CD8-positive, alpha-beta memory T cell (primary cell): Measurements from ENCODE around the gene CNTLN. TPM values are rescaled to one million over a fixed set of nuclear protein-coding genes. Genes with fewer than 3 reads are reported as not detected.
"Not testable (repeated sequence)": the region's sequence is repeated elsewhere in the genome, so short reads cannot be mapped to it uniquely, and the experiment has no call there.

ENCODE experiments used
- CTCF ChIA-PET: fragments of 350-600 bp; sonication (Branson Sonifier 250); formaldehyde crosslinking; loops from one replicate; lab custom pipeline; 2021; ENCODE audit warnings: antibody characterized with exemption; lab: Charles Lee
- POLR2A ChIA-PET: fragments of 350-600 bp; sonication (Branson Sonifier 250); formaldehyde crosslinking; loops from one replicate; lab custom pipeline; 2021; ENCODE audit warnings: antibody characterized with exemption; lab: Charles Lee
- DNase-seq, 5 donors: peaks; one replicate each; pipeline versions ENCODE4 v3.0.0 to v3.0.0-alpha.2; 2020 to 2022; ENCODE audit warnings: mixed read lengths in 1 of 5
- H3K27ac ChIP-seq: one replicate; pipeline ENCODE4 v1.7.0; 2013; ENCODE audit warnings: low read depth, mild to moderate bottlenecking, low read length, moderate library complexity
- H3K27me3 ChIP-seq: 2 replicates; pipeline ENCODE4 v1.7.0; 2013; ENCODE audit warnings: low read length, mild to moderate bottlenecking; ENCODE audit not compliant: insufficient read depth, poor library complexity, severe bottlenecking
- H3K36me3 ChIP-seq: 2 replicates; pipeline ENCODE4 v1.7.0; 2013; ENCODE audit warnings: mild to moderate bottlenecking, low read length, moderate library complexity; ENCODE audit not compliant: insufficient read depth
- H3K4me1 ChIP-seq: 2 replicates; pipeline ENCODE4 v1.7.0; 2013; ENCODE audit warnings: mild to moderate bottlenecking, low read length, moderate library complexity; ENCODE audit not compliant: insufficient read depth
- H3K4me3 ChIP-seq: 2 replicates; pipeline ENCODE4 v1.7.0; 2013; ENCODE audit warnings: mild to moderate bottlenecking, low read length
- H3K9me3 ChIP-seq: 2 replicates; pipeline ENCODE4 v1.7.0; 2013; ENCODE audit warnings: mild to moderate bottlenecking, low read length
- H3K27ac Mint-ChIP-seq, 8 donors: one replicate each; pipeline ENCODE4 v1.8.0; 2020 to 2021; ENCODE audit warnings: mixed read lengths in 8 of 8, mild to moderate bottlenecking in 6 of 8, inconsistent platforms in 3 of 8, moderate library complexity in 3 of 8
- H3K27me3 Mint-ChIP-seq, 2 donors: one replicate each; pipeline ENCODE4 v1.8.0; 2020 to 2021; ENCODE audit warnings: mixed read lengths in 2 of 2, mild to moderate bottlenecking in 1 of 2, moderate library complexity in 1 of 2
- H3K36me3 Mint-ChIP-seq, 3 donors: one replicate each; pipeline ENCODE4 v1.8.0; 2020 to 2021; ENCODE audit warnings: mixed read lengths in 3 of 3, inconsistent platforms in 1 of 3, mild to moderate bottlenecking in 1 of 3
- H3K4me1 Mint-ChIP-seq, 3 donors: one replicate each; pipeline ENCODE4 v1.8.0; 2020 to 2021; ENCODE audit warnings: mixed read lengths in 3 of 3, inconsistent platforms in 1 of 3, mild to moderate bottlenecking in 1 of 3
- H3K4me3 Mint-ChIP-seq, 7 donors: one replicate each; pipeline ENCODE4 v1.8.0; 2020 to 2021; ENCODE audit warnings: mixed read lengths in 7 of 7, mild to moderate bottlenecking in 6 of 7, moderate library complexity in 4 of 7, inconsistent platforms in 2 of 7
- H3K9me3 Mint-ChIP-seq, 5 donors: one replicate each; pipeline ENCODE4 v1.8.0; 2020 to 2022; ENCODE audit warnings: mixed read lengths in 5 of 5, mild to moderate bottlenecking in 3 of 5, moderate library complexity in 2 of 5, inconsistent platforms in 1 of 5
- polyA plus RNA-seq: library from polyadenylated mRNA; unstranded; fragments of 300-500 nt; fragmentation: Illumina TruSeq; gene quantifications from one replicate; pipeline ENCODE4 v1.2.3, GENCODE V29; 2021
- total RNA-seq, 2 experiments: library from RNA; stranded (reverse); gene quantifications; one replicate each; pipeline ENCODE4 v1.2.3, GENCODE V29; 2021

Gene CNTLN
- total and polyA plus RNA-seq, 3 experiments from 2014 or later: 0.20 to 0.24 TPM; not detected in 1

DNA sequence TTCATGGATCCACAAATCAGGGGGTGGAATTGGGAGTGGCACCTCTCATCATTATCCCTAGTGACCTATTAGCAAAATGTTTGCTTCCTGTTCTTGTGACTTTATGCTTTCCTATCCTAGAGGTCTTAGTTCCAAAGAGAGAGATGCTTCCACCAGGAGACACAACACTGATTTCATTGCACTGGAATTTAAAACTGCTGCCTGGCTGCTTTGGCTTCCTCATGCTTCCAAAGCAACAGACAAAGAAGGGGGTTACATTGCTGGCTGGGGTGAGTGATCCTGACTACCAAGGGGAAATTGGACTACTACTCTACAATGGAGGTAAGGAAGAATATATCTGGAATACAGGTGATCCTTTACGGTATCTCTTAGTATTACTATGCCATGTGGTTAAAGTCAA is 374.9 kb downstream of the CNTLN start:
- H3K27me3 ChIP-seq: no peaks in the 10 kb centered on the region
- no peak overlapping the region for H3K4me3 ChIP-seq
- no peak for DNase-seq
- CTCF ChIA-PET: no interaction called here
- H3K36me3 ChIP-seq: no peaks in the 10 kb centered on the region
- no peak overlapping the region for H3K4me3 Mint-ChIP-seq
- POLR2A ChIA-PET: no interaction called here
- H3K9me3 Mint-ChIP-seq: peaks cover 3 to 27% (median 13%) of the 10 kb centered on the region in 5 donors
- H3K27me3 Mint-ChIP-seq: no peaks in the 10 kb centered on the region
- H3K27ac Mint-ChIP-seq: no peak overlapping the region
- no peaks in the 10 kb centered on the region for H3K9me3 ChIP-seq
- H3K27ac ChIP-seq: no peak overlapping the region
- no peaks in the 10 kb centered on the region for H3K4me1 Mint-ChIP-seq
- H3K36me3 Mint-ChIP-seq: no peaks in the 10 kb centered on the region
- H3K4me1 ChIP-seq: no peaks in the 10 kb centered on the region

DNA sequence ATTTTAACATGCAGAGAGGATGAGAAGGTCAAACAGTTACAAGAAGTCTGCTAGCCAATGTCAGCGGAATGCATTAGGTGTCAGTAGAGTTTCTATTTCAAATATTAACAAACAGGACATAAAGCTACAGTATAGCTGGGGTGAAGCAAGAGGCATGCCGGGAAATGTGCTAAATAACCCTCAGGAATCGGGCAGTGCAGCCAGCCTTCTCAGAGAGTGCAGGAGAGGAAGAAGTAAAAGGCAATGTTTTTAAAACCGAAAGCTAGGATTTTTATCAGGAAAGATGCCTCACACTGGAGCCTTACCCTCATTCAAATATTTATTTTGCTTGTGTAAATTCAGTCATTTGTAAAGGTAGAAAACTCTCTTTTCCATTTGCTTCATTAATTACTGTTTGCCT is 384.9 kb downstream of the CNTLN start:
- no peak overlapping the region for H3K27ac Mint-ChIP-seq
- no peak overlapping the region for H3K4me3 Mint-ChIP-seq
- H3K4me1 ChIP-seq: no peaks in the 10 kb centered on the region
- H3K36me3 ChIP-seq: no peaks in the 10 kb centered on the region
- ChIA-PET CTCF (interaction anchor here (0.7 to 1.2 kb wide), 2 partner anchors 13 to 30 kb away, joined by 3 to 4 read pairs; no protein-coding TSS in a partner anchor), POLR2A (no interaction called here)
- no peaks in the 10 kb centered on the region for H3K4me1 Mint-ChIP-seq
- H3K36me3 Mint-ChIP-seq: no peaks in the 10 kb centered on the region
- no peaks in the 10 kb centered on the region for H3K9me3 ChIP-seq
- no peak overlapping the region for H3K27ac ChIP-seq
- DNase-seq: no peak
- H3K27me3 ChIP-seq: no peaks in the 10 kb centered on the region
- H3K27me3 Mint-ChIP-seq: peaks cover 0 to 2% of the 10 kb centered on the region in 2 donors
- peaks cover 3 to 15% (median 6%) of the 10 kb centered on the region in 5 donors for H3K9me3 Mint-ChIP-seq
- no peak overlapping the region for H3K4me3 ChIP-seq

DNA sequence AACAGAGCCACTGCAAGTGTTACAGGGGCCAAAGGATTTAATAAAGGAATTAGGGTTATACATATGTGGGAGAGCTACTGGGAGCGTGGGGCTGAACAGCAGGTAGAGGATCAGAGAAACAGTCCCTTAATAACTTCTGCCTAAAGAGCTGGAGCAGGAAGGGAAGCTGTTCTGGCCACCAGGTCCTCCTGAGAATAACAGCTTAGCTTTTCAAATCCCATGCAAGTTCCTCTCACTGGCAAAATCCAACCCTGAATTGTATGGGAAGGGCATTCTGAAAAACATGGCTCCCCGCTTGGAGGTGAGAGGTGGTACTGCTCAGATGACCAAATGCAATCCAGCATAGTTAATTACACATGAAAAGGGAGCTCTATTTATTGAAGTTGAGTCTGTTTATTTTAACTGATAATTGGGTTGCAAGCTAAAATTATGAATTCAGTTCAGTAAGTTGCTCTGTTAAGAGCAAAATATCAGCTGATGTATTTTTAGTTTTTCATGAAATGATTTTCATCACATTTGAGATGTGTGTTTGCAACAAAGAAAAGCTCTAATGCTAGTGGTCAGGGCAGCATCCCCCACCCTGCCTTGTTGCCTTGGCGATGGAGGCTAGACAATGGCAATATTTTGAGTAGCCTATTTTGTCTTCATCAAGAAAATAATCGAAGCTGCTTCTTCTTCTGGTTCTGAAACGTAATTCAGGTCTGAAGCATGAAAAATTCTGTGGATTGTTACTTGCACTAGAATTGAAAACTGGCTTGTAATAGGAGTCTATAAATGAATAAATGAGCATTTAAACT is 385.6 kb downstream of the CNTLN start:
- Histone ChIP-seq H3K27ac (no peak overlapping the region), H3K27me3 (no peaks in the 10 kb centered on the region), H3K36me3 (no peaks in the 10 kb centered on the region), H3K4me1 (no peaks in the 10 kb centered on the region), H3K4me3 (no peak overlapping the region), H3K9me3 (no peaks in the 10 kb centered on the region)
- no peak for DNase-seq
- Mint-ChIP-seq H3K9me3 (peaks cover 3 to 12% (median 6%) of the 10 kb centered on the region in 5 donors), H3K27me3 (peaks cover 0 to 2% of the 10 kb centered on the region in 2 donors), H3K27ac (no peak overlapping the region), H3K4me1 (no peaks in the 10 kb centered on the region), H3K36me3 (no peaks in the 10 kb centered on the region), H3K4me3 (no peak overlapping the region)
- ChIA-PET POLR2A (no interaction called here), CTCF (interaction anchor here (1.2 kb wide), 1 partner anchor 12 kb away, joined by 4 read pairs; no protein-coding TSS in a partner anchor)

DNA sequence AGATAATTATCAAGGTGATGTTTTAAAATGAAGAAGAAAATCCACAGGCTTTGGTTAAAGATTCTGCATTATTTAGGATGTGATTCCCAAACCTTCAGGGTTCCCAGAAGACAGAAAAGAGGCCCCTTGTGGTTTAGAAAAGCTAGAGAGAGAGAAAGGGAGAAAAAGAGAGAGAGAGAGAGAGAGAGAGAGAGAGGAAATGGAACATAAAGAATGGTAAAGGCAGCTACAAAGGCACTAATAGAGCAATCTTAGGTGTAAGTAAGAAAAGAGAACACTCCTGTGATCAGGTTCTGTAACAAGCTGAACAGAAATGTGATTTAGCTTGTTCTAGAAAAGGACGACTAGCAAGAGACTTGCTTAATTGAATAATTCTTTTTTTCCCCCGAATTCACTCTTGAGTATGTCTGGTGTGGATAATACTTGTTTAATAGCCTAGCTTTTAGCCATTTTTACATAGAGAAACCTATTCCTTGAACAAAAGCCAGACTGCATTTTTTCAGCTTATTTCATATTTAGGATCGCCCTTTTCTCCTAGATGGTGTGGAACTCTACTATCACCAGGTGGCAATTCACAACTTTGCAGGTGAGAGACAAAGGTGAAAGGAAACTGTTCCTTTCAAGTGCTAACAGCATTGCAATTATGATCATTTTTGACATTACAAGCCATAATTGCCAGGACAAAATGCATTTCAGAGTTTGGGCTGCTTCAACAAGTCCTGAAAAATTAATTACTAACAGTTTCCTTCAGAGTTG is 386.4 kb downstream of the CNTLN start:
- Histone ChIP-seq H3K4me3 (no peak overlapping the region), H3K27me3 (no peaks in the 10 kb centered on the region), H3K9me3 (no peaks in the 10 kb centered on the region), H3K36me3 (no peaks in the 10 kb centered on the region), H3K4me1 (no peaks in the 10 kb centered on the region), H3K27ac (no peak overlapping the region)
- ChIA-PET CTCF (interaction anchor here (1.2 kb wide), 1 partner anchor 12 kb away, joined by 4 read pairs; no protein-coding TSS in a partner anchor), POLR2A (no interaction called here)
- H3K9me3 Mint-ChIP-seq: peaks cover 0 to 6% (median 2%) of the 10 kb centered on the region in 5 donors
- no peak for DNase-seq
- H3K27me3 Mint-ChIP-seq: peaks cover 0 to 2% of the 10 kb centered on the region in 2 donors
- no peaks in the 10 kb centered on the region for H3K4me1 Mint-ChIP-seq
- H3K4me3 Mint-ChIP-seq: no peak overlapping the region
- H3K27ac Mint-ChIP-seq: no peak overlapping the region
- H3K36me3 Mint-ChIP-seq: no peaks in the 10 kb centered on the region

DNA sequence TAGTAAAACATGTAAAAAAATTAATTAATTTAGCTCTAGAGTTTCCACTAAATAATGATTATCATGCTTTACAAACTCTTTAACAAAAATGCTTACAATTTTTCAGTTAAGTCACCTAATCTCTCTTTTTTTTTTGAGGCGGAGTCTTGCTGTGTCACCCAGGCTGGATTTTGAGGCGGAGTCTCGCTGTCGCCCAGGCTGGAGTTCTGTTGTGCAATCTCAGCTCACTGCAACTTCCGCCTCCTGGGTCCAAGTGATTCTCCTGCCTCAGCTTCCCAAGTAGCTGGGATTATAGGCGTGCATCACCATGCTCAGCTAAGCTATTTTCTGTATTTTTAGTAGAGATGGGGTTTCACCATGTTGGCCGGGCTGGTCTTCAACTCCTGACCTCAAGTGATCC is 391.9 kb downstream of the CNTLN start:
- H3K4me3 Mint-ChIP-seq, H3K4me1 Mint-ChIP-seq, H3K27me3 Mint-ChIP-seq, POLR2A ChIA-PET, DNase-seq, CTCF ChIA-PET, H3K27ac Mint-ChIP-seq, H3K4me3 ChIP-seq, H3K36me3 ChIP-seq, H3K27me3 ChIP-seq, H3K4me1 ChIP-seq, H3K9me3 Mint-ChIP-seq, H3K9me3 ChIP-seq, H3K27ac ChIP-seq, H3K36me3 Mint-ChIP-seq: not testable (repeated sequence)

DNA sequence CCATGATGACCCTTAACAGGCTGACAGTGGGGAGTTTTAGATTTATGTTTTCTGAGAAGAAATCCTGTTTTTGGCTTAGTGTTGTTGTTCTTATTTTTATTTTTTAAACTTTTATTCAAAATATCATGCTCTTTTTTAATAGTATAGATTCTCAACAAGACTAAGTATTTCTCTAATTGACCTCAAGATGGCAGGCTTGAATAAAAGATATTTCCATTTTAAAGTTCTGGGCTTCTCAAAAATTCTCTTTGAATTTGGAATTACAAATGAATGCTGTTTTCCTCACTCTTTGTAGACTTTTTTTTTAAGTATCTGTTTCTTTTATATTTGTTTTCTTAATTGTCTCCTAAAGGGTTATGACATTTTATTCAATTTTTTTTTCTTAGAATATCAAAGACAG is 394.0 kb downstream of the CNTLN start:
- no peaks in the 10 kb centered on the region for H3K4me1 ChIP-seq
- H3K9me3 Mint-ChIP-seq: peaks cover 0 to 7% (median 2%) of the 10 kb centered on the region in 5 donors
- H3K27me3 Mint-ChIP-seq: no peaks in the 10 kb centered on the region
- no peaks in the 10 kb centered on the region for H3K36me3 Mint-ChIP-seq
- H3K27ac Mint-ChIP-seq: no peak overlapping the region
- H3K4me3 Mint-ChIP-seq: no peak overlapping the region
- no peaks in the 10 kb centered on the region for H3K4me1 Mint-ChIP-seq
- H3K4me3 ChIP-seq: no peak overlapping the region
- no peak for DNase-seq
- ChIA-PET CTCF (no interaction called here), POLR2A (no interaction called here)
- no peaks in the 10 kb centered on the region for H3K27me3 ChIP-seq
- no peaks in the 10 kb centered on the region for H3K9me3 ChIP-seq
- H3K27ac ChIP-seq: no peak overlapping the region
- H3K36me3 ChIP-seq: no peaks in the 10 kb centered on the region

DNA sequence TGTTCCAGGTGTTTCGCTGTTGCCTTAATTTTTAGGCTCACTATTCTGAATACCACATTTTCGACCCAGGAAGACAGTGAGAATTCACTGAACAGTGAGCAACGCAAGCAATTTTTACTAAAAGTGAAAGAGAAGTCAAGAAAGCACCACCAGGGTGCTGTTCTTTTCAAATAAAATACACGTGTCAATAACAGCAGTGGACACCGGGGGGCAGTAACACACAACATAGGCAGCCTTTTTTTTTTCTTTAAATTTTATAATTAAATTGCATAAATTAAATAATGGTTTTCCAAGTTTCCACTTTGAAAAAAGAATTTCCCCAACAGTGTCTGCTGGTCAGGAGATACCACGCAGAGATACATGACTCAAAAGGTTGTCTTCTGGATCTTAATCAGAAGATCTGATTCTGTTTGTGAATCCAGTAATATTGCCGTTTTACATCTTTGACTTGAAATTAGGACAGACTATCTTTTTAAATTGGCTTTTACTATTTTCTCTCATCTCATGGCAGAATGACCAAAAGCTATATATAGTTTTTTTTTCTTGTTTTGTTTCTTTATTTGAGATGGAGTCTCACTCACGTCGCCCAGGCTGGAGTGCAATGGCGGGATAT is 396.9 kb downstream of the CNTLN start:
- Mint-ChIP-seq H3K36me3 (no peaks in the 10 kb centered on the region), H3K27ac (no peak overlapping the region), H3K4me3 (no peak overlapping the region), H3K4me1 (no peaks in the 10 kb centered on the region), H3K9me3 (peaks cover 0 to 7% (median 0%) of the 10 kb centered on the region in 5 donors), H3K27me3 (no peaks in the 10 kb centered on the region)
- ChIA-PET CTCF (no interaction called here), POLR2A (no interaction called here)
- Histone ChIP-seq H3K9me3 (no peaks in the 10 kb centered on the region), H3K27me3 (no peaks in the 10 kb centered on the region), H3K36me3 (no peaks in the 10 kb centered on the region), H3K4me1 (no peaks in the 10 kb centered on the region), H3K4me3 (no peak overlapping the region), H3K27ac (no peak overlapping the region)
- no peak for DNase-seq

DNA sequence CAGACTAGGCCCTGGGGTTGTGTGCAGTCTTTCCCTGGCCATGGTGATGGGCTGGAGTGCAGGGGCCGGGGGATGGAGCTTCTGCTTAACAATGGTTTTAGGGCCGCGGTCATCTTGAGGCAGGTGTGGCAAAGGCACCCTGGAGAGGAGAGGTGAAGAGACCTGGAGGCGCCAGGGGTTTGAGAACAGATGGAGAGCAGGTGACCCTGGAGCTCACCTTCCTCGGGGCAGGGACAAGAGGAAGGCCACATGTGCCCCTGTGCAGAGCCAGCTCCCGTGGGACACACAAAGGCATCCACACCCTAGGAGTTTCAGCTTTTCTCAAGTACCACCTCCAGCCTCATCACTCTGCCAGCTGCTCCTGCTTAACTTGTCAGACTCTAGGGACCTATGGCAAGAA is 397.6 kb downstream of the CNTLN start:
- no peak overlapping the region for H3K27ac Mint-ChIP-seq
- peaks cover 0 to 5% (median 0%) of the 10 kb centered on the region in 5 donors for H3K9me3 Mint-ChIP-seq
- no peak overlapping the region for H3K4me3 ChIP-seq
- no peak for DNase-seq
- H3K27ac ChIP-seq: no peak overlapping the region
- H3K4me1 Mint-ChIP-seq: no peaks in the 10 kb centered on the region
- CTCF ChIA-PET: interaction anchor here (1.1 kb wide), 1 partner anchor 12 kb away, joined by 4 read pairs; no protein-coding TSS in a partner anchor
- H3K36me3 Mint-ChIP-seq: no peaks in the 10 kb centered on the region
- no peaks in the 10 kb centered on the region for H3K9me3 ChIP-seq
- no peaks in the 10 kb centered on the region for H3K27me3 ChIP-seq
- no peaks in the 10 kb centered on the region for H3K36me3 ChIP-seq
- H3K27me3 Mint-ChIP-seq: no peaks in the 10 kb centered on the region
- POLR2A ChIA-PET: no interaction called here
- H3K4me3 Mint-ChIP-seq: no peak overlapping the region
- no peaks in the 10 kb centered on the region for H3K4me1 ChIP-seq
